Endodermal cell (in vitro differentiated cells): ENCODE data around the gene DTL. TPM values are rescaled to one million over a fixed set of nuclear protein-coding genes. Genes with fewer than 3 reads are reported as not detected.

Experiments
- DNase-seq: peaks from one replicate; pipeline ENCODE4 v3.0.0-alpha.2; 2017
- H3K27ac ChIP-seq: 2 replicates; pipeline ENCODE4 v1.5.1; 2013; ENCODE audit warnings: mild to moderate bottlenecking, low read depth, low read length, moderate library complexity
- H3K27me3 ChIP-seq: 2 replicates; pipeline ENCODE4 v1.6.1; 2013; ENCODE audit warnings: mild to moderate bottlenecking, low read length, moderate library complexity; ENCODE audit not compliant: insufficient read depth, control insufficient read depth, poor library complexity, severe bottlenecking
- H3K36me3 ChIP-seq: 2 replicates; pipeline ENCODE4 v1.7.0; 2013; ENCODE audit warnings: mild to moderate bottlenecking, low read length, moderate library complexity; ENCODE audit not compliant: control insufficient read depth, insufficient read depth
- H3K4me1 ChIP-seq: one replicate; pipeline ENCODE4 v1.7.0; 2013; ENCODE audit warnings: low read length; ENCODE audit not compliant: control insufficient read depth, insufficient read depth
- H3K4me3 ChIP-seq: 2 replicates; pipeline ENCODE4 v1.5.1; 2013; ENCODE audit warnings: mild to moderate bottlenecking, low read length, moderate library complexity
- H3K9ac ChIP-seq: 2 replicates; pipeline ENCODE4 v1.6.1; 2013; ENCODE audit warnings: mild to moderate bottlenecking, low read length, moderate library complexity; ENCODE audit not compliant: poor library complexity, severe bottlenecking; ENCODE audit errors: extremely low read depth
- H3K9me3 ChIP-seq: 2 replicates; pipeline ENCODE4 v1.6.1; 2013; ENCODE audit warnings: mild to moderate bottlenecking, low read length, moderate library complexity; ENCODE audit not compliant: control insufficient read depth
- H3K27ac Mint-ChIP-seq: 2 replicates; pipeline ENCODE4 v1.8.0; 2020; ENCODE audit warnings: mixed read lengths
- H3K27me3 Mint-ChIP-seq: 2 replicates; pipeline ENCODE4 v1.8.0; 2021; ENCODE audit warnings: mild to moderate bottlenecking, mixed read lengths; ENCODE audit not compliant: insufficient read depth
- H3K36me3 Mint-ChIP-seq: 2 replicates; pipeline ENCODE4 v1.8.0; 2020; ENCODE audit warnings: low read depth, mixed read lengths
- H3K4me1 Mint-ChIP-seq: 2 replicates; pipeline ENCODE4 v1.8.0; 2020; ENCODE audit warnings: mixed read lengths
- H3K4me3 Mint-ChIP-seq: 2 replicates; pipeline ENCODE4 v1.8.0; 2020; ENCODE audit warnings: mild to moderate bottlenecking, moderate library complexity, mixed read lengths
- H3K9me3 Mint-ChIP-seq: 2 replicates; pipeline ENCODE4 v1.8.0; 2020; ENCODE audit warnings: mild to moderate bottlenecking, mixed read lengths
- WGBS, 2 experiments: methylation state at CpG; one replicate each; pipeline versions ENCODE4 v1.1.5 to v1.1.7; 2013; ENCODE audit warnings: missing lambda C conversion rate in 2 of 2, mixed read lengths in 1 of 2; ENCODE audit not compliant: insufficient coverage in 1 of 2, insufficient read length in 1 of 2; 5-methylcytosine and 5-hydroxymethylcytosine counted together
- total RNA-seq, 2 donors: library from RNA; stranded (reverse); fragmentation: NEBNext Ultra II Directional in 1 of 2; extraction: Animal tissue kit (Norgen Biotek cat#: 25700) in 1 of 2; gene quantifications; 2 replicates in 1 of 2; 3 replicates in 1 of 2; pipeline ENCODE4 v1.2.1, GENCODE V29; 2021
- TF ChIP-seq, protein P1 (sequence below): fragments of 200-600 bp; sonication (generic); conservative IDR thresholded peaks from 2 replicates; pipeline ENCODE4 v1.5.0; 2021; ENCODE audit warnings: antibody characterized with exemption, mild to moderate bottlenecking

DTL gene
- total RNA-seq, 2 donors from 2014 or later = 45.5 to 73.8 TPM

DNA sequence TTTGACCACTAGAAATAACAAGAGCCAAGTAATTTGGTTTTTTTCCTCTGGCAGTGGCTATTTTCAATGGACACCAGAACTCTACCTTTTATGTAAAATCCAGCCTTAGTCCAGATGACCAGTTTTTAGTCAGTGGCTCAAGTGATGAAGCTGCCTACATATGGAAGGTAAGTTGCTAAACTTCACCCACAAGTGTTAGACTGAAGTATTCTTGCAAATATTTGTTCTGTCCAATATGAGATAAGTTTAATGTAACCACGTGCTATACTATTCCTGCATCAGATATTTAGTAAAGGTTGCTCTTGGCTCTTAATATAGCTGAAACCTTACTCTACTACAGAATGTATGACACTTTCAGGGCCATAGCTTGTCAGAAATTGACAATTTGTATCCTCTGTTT is 36.5 kb downstream of the DTL start:
- no peak for DNase-seq
- Histone ChIP-seq H3K4me1 (no peaks in the 10 kb centered on the region), H3K9ac (no peak overlapping the region), H3K9me3 (no peaks in the 10 kb centered on the region), H3K36me3 (peaks cover 72% of the 10 kb centered on the region), H3K27ac (no peak overlapping the region), H3K4me3 (no peak overlapping the region), H3K27me3 (no peaks in the 10 kb centered on the region)
- peaks cover 40% of the 10 kb centered on the region for H3K36me3 Mint-ChIP-seq
- TF ChIP-seq, protein P1, sequence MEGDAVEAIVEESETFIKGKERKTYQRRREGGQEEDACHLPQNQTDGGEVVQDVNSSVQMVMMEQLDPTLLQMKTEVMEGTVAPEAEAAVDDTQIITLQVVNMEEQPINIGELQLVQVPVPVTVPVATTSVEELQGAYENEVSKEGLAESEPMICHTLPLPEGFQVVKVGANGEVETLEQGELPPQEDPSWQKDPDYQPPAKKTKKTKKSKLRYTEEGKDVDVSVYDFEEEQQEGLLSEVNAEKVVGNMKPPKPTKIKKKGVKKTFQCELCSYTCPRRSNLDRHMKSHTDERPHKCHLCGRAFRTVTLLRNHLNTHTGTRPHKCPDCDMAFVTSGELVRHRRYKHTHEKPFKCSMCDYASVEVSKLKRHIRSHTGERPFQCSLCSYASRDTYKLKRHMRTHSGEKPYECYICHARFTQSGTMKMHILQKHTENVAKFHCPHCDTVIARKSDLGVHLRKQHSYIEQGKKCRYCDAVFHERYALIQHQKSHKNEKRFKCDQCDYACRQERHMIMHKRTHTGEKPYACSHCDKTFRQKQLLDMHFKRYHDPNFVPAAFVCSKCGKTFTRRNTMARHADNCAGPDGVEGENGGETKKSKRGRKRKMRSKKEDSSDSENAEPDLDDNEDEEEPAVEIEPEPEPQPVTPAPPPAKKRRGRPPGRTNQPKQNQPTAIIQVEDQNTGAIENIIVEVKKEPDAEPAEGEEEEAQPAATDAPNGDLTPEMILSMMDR = no peak
- no peaks in the 10 kb centered on the region for H3K27me3 Mint-ChIP-seq
- no peak overlapping the region for H3K27ac Mint-ChIP-seq
- no peaks in the 10 kb centered on the region for H3K9me3 Mint-ChIP-seq
- H3K4me3 Mint-ChIP-seq = no peak overlapping the region
- 93% methylated on average over 1 of the region's 1 CpG; no CpG with 5 or more reads in 1 of the 2 experiments for WGBS, 2 experiments
- no peaks in the 10 kb centered on the region for H3K4me1 Mint-ChIP-seq

DNA sequence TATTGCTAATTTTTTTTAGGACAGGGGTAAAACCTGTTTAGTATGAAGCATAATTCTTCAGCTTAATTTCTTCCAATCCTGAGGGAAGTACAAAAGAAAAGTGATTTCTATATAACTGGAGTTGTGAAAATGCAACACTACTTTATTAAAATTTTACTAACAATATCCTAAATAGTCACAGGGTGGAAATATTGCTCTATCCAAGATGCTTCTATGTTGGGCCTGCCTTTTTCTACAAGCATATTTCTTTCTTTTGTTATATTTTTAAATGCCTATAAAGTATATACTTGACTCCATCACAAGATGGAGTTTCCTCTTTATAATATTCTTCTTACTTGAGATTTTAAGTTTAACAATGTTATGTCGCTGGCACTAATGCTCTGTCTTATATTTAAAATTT is 37.9 kb downstream of the DTL start:
- no peak overlapping the region for H3K27ac ChIP-seq
- H3K4me1 ChIP-seq = no peaks in the 10 kb centered on the region
- H3K4me1 Mint-ChIP-seq = no peaks in the 10 kb centered on the region
- DNase-seq = no peak
- H3K9ac ChIP-seq = no peak overlapping the region
- no peaks in the 10 kb centered on the region for H3K27me3 Mint-ChIP-seq
- H3K27ac Mint-ChIP-seq = no peak overlapping the region
- H3K9me3 ChIP-seq = no peaks in the 10 kb centered on the region
- no peak overlapping the region for H3K4me3 ChIP-seq
- no peaks in the 10 kb centered on the region for H3K27me3 ChIP-seq
- H3K36me3 ChIP-seq = peaks cover 64% of the 10 kb centered on the region
- peaks cover 35% of the 10 kb centered on the region for H3K36me3 Mint-ChIP-seq
- TF ChIP-seq, protein P1 = no peak
- WGBS, 2 experiments = 100% methylated on average over 1 of the region's 1 CpG
- no peak overlapping the region for H3K4me3 Mint-ChIP-seq
- H3K9me3 Mint-ChIP-seq = no peaks in the 10 kb centered on the region

DNA sequence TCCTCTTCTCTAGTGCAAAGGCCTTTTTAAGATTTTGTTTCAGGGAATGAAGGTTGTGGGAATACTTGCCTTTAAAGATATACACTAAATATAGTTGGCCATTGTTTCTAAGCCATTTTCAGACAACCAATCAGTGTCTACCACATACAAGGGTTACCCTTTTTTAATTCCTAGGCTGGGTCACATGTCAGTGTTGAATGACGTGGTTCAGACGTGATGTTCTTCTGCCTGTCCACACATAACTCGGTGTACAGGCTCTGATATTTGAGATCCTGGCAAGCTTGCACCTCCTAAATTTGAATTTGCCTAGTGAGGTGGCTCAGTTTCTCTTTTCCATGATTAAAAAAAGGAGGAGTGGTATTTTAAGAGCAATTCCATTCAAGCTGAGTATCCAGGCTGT is 38.8 kb downstream of the DTL start:
- DNase-seq = no peak
- Histone ChIP-seq H3K4me3 (no peak overlapping the region), H3K27ac (no peak overlapping the region), H3K36me3 (peaks cover 62% of the 10 kb centered on the region), H3K4me1 (no peaks in the 10 kb centered on the region), H3K9ac (no peak overlapping the region), H3K9me3 (no peaks in the 10 kb centered on the region), H3K27me3 (no peaks in the 10 kb centered on the region)
- no peaks in the 10 kb centered on the region for H3K4me1 Mint-ChIP-seq
- H3K4me3 Mint-ChIP-seq = no peak overlapping the region
- no peaks in the 10 kb centered on the region for H3K27me3 Mint-ChIP-seq
- no peaks in the 10 kb centered on the region for H3K9me3 Mint-ChIP-seq
- TF ChIP-seq, protein P1 = no peak
- WGBS, 2 experiments = 93 to 100% methylated on average over 2 to 3 of the region's 3 CpGs
- peaks cover 32% of the 10 kb centered on the region for H3K36me3 Mint-ChIP-seq
- H3K27ac Mint-ChIP-seq = no peak overlapping the region
